HG02588 (cell line): ENCODE results near the gene NKAPL.

Source experiments
- ATAC-seq: cut with Tn5 transposase; IDR thresholded peaks from one replicate; pipeline ENCODE4 v1.9.1; 2021; ENCODE audit warnings: mild to moderate bottlenecking, moderate library complexity; ENCODE audit not compliant: unreplicated experiment

Gene NKAPL

GRCh38 chr6:28258877-28259777, at the start of gene NKAPL:
Gene NKAPL, plus strand, starts transcription at chr6:28259297. Its CDS starts 75 bp downstream, at chr6:28259372.
- no peak for ATAC-seq

- no peak for ATAC-seq
Observed at GRCh38 chr6:28209753-28210535, 49.2 kb upstream of the NKAPL start.

- peak; percentile 13 for ATAC-seq
Observed at GRCh38 chr6:28211840-28212509, 47.1 kb upstream of the NKAPL start.

- ATAC-seq: peak; percentile 52
Observed at GRCh38 chr6:28212510-28213212, 46.4 kb upstream of the NKAPL start.

GRCh38 chr6:28213213-28213523, 45.9 kb upstream of the NKAPL start:
- no peak for ATAC-seq

GRCh38 chr6:28215425-28215824, 43.7 kb upstream of the NKAPL start:
- no peak for ATAC-seq

GRCh38 chr6:28217890-28218289, 41.2 kb upstream of the NKAPL start:
- ATAC-seq: no peak

- ATAC-seq: peak; percentile 67
Observed at GRCh38 chr6:28218312-28219248, 40.5 kb upstream of the NKAPL start.

GRCh38 chr6:28220257-28221133, 38.6 kb upstream of the NKAPL start:
- no peak for ATAC-seq

- peak; percentile 2 for ATAC-seq
Observed at GRCh38 chr6:28224131-28225055, 34.7 kb upstream of the NKAPL start.

GRCh38 chr6:28225056-28225834, 33.9 kb upstream of the NKAPL start, which contains the start of gene ZSCAN9:
Gene ZSCAN9, plus strand, starts transcription at chr6:28225275. Its CDS starts 1,810 bp downstream, at chr6:28227085.
- peak; percentile 95 for ATAC-seq

- ATAC-seq: no peak
Observed at GRCh38 chr6:28226460-28226859, 32.6 kb upstream of the NKAPL start.

- no peak for ATAC-seq
Observed at GRCh38 chr6:28232785-28233184, 26.3 kb upstream of the NKAPL start.

GRCh38 chr6:28235912-28236452, 23.1 kb upstream of the NKAPL start:
- ATAC-seq: no peak

- ATAC-seq: no peak
Observed at GRCh38 chr6:28239636-28240035, 19.5 kb upstream of the NKAPL start.

GRCh38 chr6:28240471-28240870, 18.6 kb upstream of the NKAPL start:
- ATAC-seq: no peak

GRCh38 chr6:28243946-28244345, 15.2 kb upstream of the NKAPL start:
- ATAC-seq: no peak
